IMR-90 (cell line): ENCODE data around the gene RELCH. TPM values are rescaled to one million over a fixed set of nuclear protein-coding genes. Genes with fewer than 3 reads are reported as not detected.

Experiments
- ATAC-seq: fragments of 200-7000 bp; cut with Tn5 transposase; 2 replicates; pipeline ENCODE4 v1.9.1; 2020; ENCODE audit warnings: low read depth, mild to moderate bottlenecking, moderate library complexity
- BruUV-seq: library from RNA; stranded (reverse); fragments of 400-500 nt; replicated peaks from 2 replicates; lab custom pipeline; 2021; lab: Mats Ljungman, UMichigan
- CTCF ChIA-PET: fragments of 300-600 bp; formaldehyde crosslinking; extraction: SDS; loops from one replicate; lab custom pipeline; 2021; ENCODE audit warnings: antibody characterized with exemption; lab: Yijun Ruan, JAX
- POLR2A ChIA-PET: fragments of 300-600 bp; sonication (Branson Sonifier 250); formaldehyde crosslinking; loops from one replicate; lab custom pipeline; 2022; ENCODE audit warnings: antibody characterized with exemption; ENCODE audit not compliant: unreplicated experiment; lab: Charles Lee
- DNase-seq: peaks from one replicate; pipeline ENCODE4 v3.0.0; 2013
- H2AFZ ChIP-seq: replicated peaks from 2 replicates; pipeline ENCODE3; 2013; ENCODE audit warnings: low read length, mild to moderate bottlenecking; ENCODE audit not compliant: poor library complexity
- H2AK5ac ChIP-seq: 2 replicates; pipeline ENCODE4 v1.6.1; 2013; ENCODE audit warnings: low read depth, low read length, inconsistent platforms
- H2AK9ac ChIP-seq: replicated peaks from 2 replicates; pipeline ENCODE3; 2013; ENCODE audit warnings: mild to moderate bottlenecking, low read depth, low read length, moderate library complexity; ENCODE audit not compliant: poor library complexity
- H2BK120ac ChIP-seq: 2 replicates; pipeline ENCODE4 v1.6.1; 2013; ENCODE audit warnings: low read depth, low read length, inconsistent platforms
- H2BK15ac ChIP-seq: 3 replicates; pipeline ENCODE4 v1.6.1; 2013; ENCODE audit warnings: low read depth, low read length, inconsistent platforms
- H2BK20ac ChIP-seq: 2 replicates; pipeline ENCODE4 v1.6.1; 2013; ENCODE audit warnings: low read depth, mild to moderate bottlenecking, inconsistent platforms, low read length, moderate library complexity
- H2BK5ac ChIP-seq: 2 replicates; pipeline ENCODE4 v1.6.1; 2013; ENCODE audit warnings: mild to moderate bottlenecking, low read depth, low read length, inconsistent platforms; ENCODE audit not compliant: poor library complexity, severe bottlenecking
- H3K14ac ChIP-seq: replicated peaks from 2 replicates; pipeline ENCODE4 v1.6.1; 2013; ENCODE audit warnings: low read depth, low read length, inconsistent platforms
- H3K18ac ChIP-seq: 2 replicates; pipeline ENCODE4 v1.6.1; 2013; ENCODE audit warnings: low read depth, low read length, control low read depth
- H3K23ac ChIP-seq: 2 replicates; pipeline ENCODE4 v1.6.1; 2013; ENCODE audit warnings: low read depth, low read length, inconsistent platforms
- H3K27ac ChIP-seq: 2 replicates; pipeline ENCODE4 v1.5.1; 2013; ENCODE audit warnings: mild to moderate bottlenecking, control low read depth, low read length; ENCODE audit not compliant: insufficient read depth
- H3K27me3 ChIP-seq: 2 replicates; pipeline ENCODE4 v1.6.1; 2013; ENCODE audit warnings: low read length; ENCODE audit not compliant: control insufficient read depth, insufficient read depth
- H3K36me3 ChIP-seq: 2 replicates; pipeline ENCODE4 v1.6.1; 2013; ENCODE audit warnings: low read length, mixed read lengths; ENCODE audit not compliant: control insufficient read depth, insufficient read depth
- H3K4ac ChIP-seq: 2 replicates; pipeline ENCODE4 v1.6.1; 2013; ENCODE audit warnings: low read depth, low read length, inconsistent platforms
- H3K4me1 ChIP-seq: 2 replicates; pipeline ENCODE4 v1.6.1; 2013; ENCODE audit warnings: low read length, mixed read lengths; ENCODE audit not compliant: control insufficient read depth, insufficient read depth
- H3K4me2 ChIP-seq: 2 replicates; pipeline ENCODE4 v1.6.1; 2013; ENCODE audit warnings: low read depth, mild to moderate bottlenecking, control low read depth, low read length, moderate library complexity
- H3K4me3 ChIP-seq: 2 replicates; pipeline ENCODE4 v1.5.1; 2013; ENCODE audit warnings: low read depth, mild to moderate bottlenecking, control low read depth, low read length, moderate library complexity; ENCODE audit not compliant: insufficient read depth
- H3K56ac ChIP-seq: 2 replicates; pipeline ENCODE4 v1.6.1; 2013; ENCODE audit warnings: low read length, inconsistent platforms; ENCODE audit not compliant: insufficient read depth; ENCODE audit errors: extremely low read depth
- H3K79me1 ChIP-seq, 2 experiments: 2 replicates each; pipeline ENCODE4 v1.6.1; 2013; ENCODE audit warnings: low read length in 2 of 2, inconsistent platforms in 1 of 2, low read depth in 1 of 2
- H3K9ac ChIP-seq: 2 replicates; pipeline ENCODE4 v1.6.1; 2013; ENCODE audit warnings: low read depth, low read length, control low read depth
- H3K9me1 ChIP-seq: 2 replicates; pipeline ENCODE4 v1.6.1; 2013; ENCODE audit warnings: low read length, inconsistent platforms; ENCODE audit not compliant: insufficient read depth
- H3K9me3 ChIP-seq: 2 replicates; pipeline ENCODE4 v1.6.1; 2013; ENCODE audit warnings: low read length; ENCODE audit not compliant: control insufficient read depth, insufficient read depth
- H4K20me1 ChIP-seq: 2 replicates; pipeline ENCODE4 v1.6.1; 2013; ENCODE audit warnings: low read length, inconsistent platforms; ENCODE audit not compliant: insufficient read depth
- H4K5ac ChIP-seq: 2 replicates; pipeline ENCODE4 v1.6.1; 2013; ENCODE audit warnings: mild to moderate bottlenecking, low read depth, low read length, control low read depth
- H4K8ac ChIP-seq, 2 experiments: 2 replicates each; pipeline ENCODE4 v1.6.1; 2013; ENCODE audit warnings: low read depth in 2 of 2, low read length in 2 of 2, control low read depth in 1 of 2, inconsistent platforms in 1 of 2
- H4K91ac ChIP-seq: 2 replicates; pipeline ENCODE4 v1.6.1; 2013; ENCODE audit warnings: low read depth, low read length, inconsistent platforms; ENCODE audit not compliant: insufficient read depth
- BHLHE40 ChIP-seq: fragments of 150-350 bp; IDR thresholded peaks from 2 replicates; pipeline ENCODE4 v1.6.1; 2016; ENCODE audit warnings: mild to moderate bottlenecking, low read depth, low read length
- ELK1 ChIP-seq: fragments of 150-350 bp; IDR thresholded peaks from 2 replicates; pipeline ENCODE4 v1.6.1; 2016; ENCODE audit warnings: low read depth, mild to moderate bottlenecking, low read length, moderate library complexity, borderline replicate concordance
- FOS ChIP-seq: fragments of 150-350 bp; IDR thresholded peaks from 2 replicates; pipeline ENCODE4 v1.6.1; 2016; ENCODE audit warnings: low read depth, low read length
- MAFK ChIP-seq: IDR thresholded peaks from 2 replicates; pipeline ENCODE4 v1.6.1; 2012; ENCODE audit warnings: low read depth, low read length, improper control_type of control experiment
- MXI1 ChIP-seq: IDR thresholded peaks from 2 replicates; pipeline ENCODE4 v1.6.1; 2012; ENCODE audit warnings: low read depth, mild to moderate bottlenecking, low read length, moderate library complexity, borderline replicate concordance
- RCOR1 ChIP-seq: IDR thresholded peaks from 2 replicates; pipeline ENCODE4 v1.6.1; 2012; ENCODE audit warnings: mild to moderate bottlenecking, low read length, improper control_type of control experiment; ENCODE audit not compliant: insufficient replicate concordance
- USF2 ChIP-seq: fragments of 150-350 bp; IDR thresholded peaks from 2 replicates; pipeline ENCODE4 v1.6.1; 2017; ENCODE audit warnings: mild to moderate bottlenecking, antibody characterized with exemption, low read length, low read depth
- WGBS, 2 experiments: methylation state at CpG; one replicate each; pipeline versions ENCODE4 v1.1.5 to v1.1.7; 2013; ENCODE audit warnings: missing lambda C conversion rate in 2 of 2; ENCODE audit not compliant: insufficient read length in 1 of 2; ENCODE audit errors: extremely low coverage in 2 of 2; 5-methylcytosine and 5-hydroxymethylcytosine counted together
- dilution Hi-C: fragments of 300-500 bp; cut with HindIII; formaldehyde crosslinking; loops from one replicate; pipeline ENCODE4 v1.14.3; 2018; ENCODE audit warnings: low sequenced_read_pairs; ENCODE audit not compliant: unreplicated experiment
- in situ Hi-C: fragments of 300-500 bp; cut with MboI; formaldehyde crosslinking; loops from 3 replicates; pipeline ENCODE4 v1.14.3; 2019; ENCODE audit warnings: low sequenced_read_pairs, inconsistent platforms, mixed read lengths
- intact Hi-C: fragments of 100-400 bp; cut with micrococcal nuclease; formaldehyde crosslinking; loops from 2 replicates; pipeline ENCODE4 v1.10.0; 2022
- polyA plus RNA-seq, 3 experiments: library from polyadenylated mRNA; depleted of rRNA; stranded (reverse); fragments of >200 nt; gene quantifications; 2 replicates each; pipeline ENCODE4 v1.2.3, GENCODE V29; 2012; ENCODE audit warnings: low replicate concordance in 1 of 3
- total RNA-seq: library from RNA; depleted of rRNA; stranded (reverse); fragments of >200 nt; gene quantifications from 2 replicates; pipeline ENCODE4 v1.2.3, GENCODE V29; 2012

Gene RELCH
- total and polyA plus RNA-seq, 2 of the 4 experiments (the other 2 are of a cell fraction): 14.4 to 52.5 TPM

- no TSS peak for BruUV-seq
- H3K9me1 ChIP-seq: no peaks in the 10 kb centered on the region
- H3K14ac ChIP-seq: no peak overlapping the region
- dilution Hi-C loops: no loop called here
- no peaks in the 10 kb centered on the region for H3K79me1 ChIP-seq
- H2AK9ac ChIP-seq: no peak overlapping the region
- no peak overlapping the region for H3K18ac ChIP-seq
- peak; percentile 80 for ATAC-seq
- intact Hi-C loops: no loop called here
- peak; percentile 8; the same call in 1 of the 2 replicates for TF ChIP-seq FOS
- TF ChIP-seq ELK1: no peak
- TF ChIP-seq RCOR1: peak; percentile 11
- TF ChIP-seq USF2: no peak
- TF ChIP-seq MAFK: peak; percentile 38; the same call in 1 of the 2 replicates
- 0 out of 2 replicates have a peak, but pooled peaks have one; percentile 26 for TF ChIP-seq MXI1
- peak; percentile 99 for TF ChIP-seq BHLHE40
- 30% methylated on average over 8 of the region's 15 CpGs; no CpG with 5 or more reads in 1 of the 2 experiments for WGBS, 2 experiments
- no peak overlapping the region for H3K4me3 ChIP-seq
- peaks cover 16% of the 10 kb centered on the region for H3K4me1 ChIP-seq
- H2BK20ac ChIP-seq: no peak overlapping the region
- no peak overlapping the region for H2BK15ac ChIP-seq
- H2BK5ac ChIP-seq: no peak overlapping the region
- no peak overlapping the region for H3K56ac ChIP-seq
- H4K20me1 ChIP-seq: peaks cover 4% of the 10 kb centered on the region; the same call in 1 of the 2 replicates
- H4K5ac ChIP-seq: no peak overlapping the region
- H3K9ac ChIP-seq: no peak overlapping the region
- peak overlapping the region; percentile 39 for H2AFZ ChIP-seq
- H3K4ac ChIP-seq: no peak overlapping the region
- H3K23ac ChIP-seq: no peak overlapping the region
- H3K4me2 ChIP-seq: peak overlapping the region; percentile 34
- H4K8ac ChIP-seq: no peak overlapping the region
- H3K9me3 ChIP-seq: no peaks in the 10 kb centered on the region
- ChIA-PET POLR2A (no interaction called here), CTCF (interaction anchor here (1.7 kb wide), 1 partner anchor 14 kb away, joined by 5 read pairs; no protein-coding TSS in a partner anchor)
- H2AK5ac ChIP-seq: no peak overlapping the region
- H2BK120ac ChIP-seq: no peak overlapping the region
- DNase-seq: peak; percentile 83
- no peaks in the 10 kb centered on the region for H3K36me3 ChIP-seq
- in situ Hi-C loops: no loop called here
- no peak overlapping the region for H3K27ac ChIP-seq
- peaks cover 58% of the 10 kb centered on the region for H3K27me3 ChIP-seq
- H4K91ac ChIP-seq: no peak overlapping the region
Measured at GRCh38 chr18:62329691-62330454, 142.8 kb downstream of the RELCH start.
